ENCODE measurements around the gene SASH1.

Gene SASH1

GRCh38 chr6:148461986-148462577, 119.4 kb downstream of the SASH1 start:
- DNase-seq: no peak

DNA sequence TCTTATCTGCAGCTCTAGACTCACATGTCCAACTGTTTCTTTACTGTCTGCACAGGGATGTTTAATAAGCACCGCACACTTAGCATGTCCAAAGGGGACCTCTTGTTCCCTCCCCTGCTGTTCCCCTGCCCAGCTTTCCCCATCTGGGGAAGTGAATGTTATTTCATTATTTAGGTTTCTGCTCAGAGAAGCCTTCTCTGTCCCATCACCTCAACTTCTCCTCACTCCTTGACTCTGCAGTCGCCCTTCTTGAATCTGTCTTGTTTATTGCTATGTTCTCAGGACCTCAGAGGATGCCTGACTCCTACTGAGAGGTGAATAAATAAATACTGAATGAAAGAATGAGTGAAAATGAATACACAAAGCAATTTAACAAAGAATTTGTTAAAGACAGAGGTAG, 121.0 kb downstream of the SASH1 start:
- no peak for DNase-seq

DNA sequence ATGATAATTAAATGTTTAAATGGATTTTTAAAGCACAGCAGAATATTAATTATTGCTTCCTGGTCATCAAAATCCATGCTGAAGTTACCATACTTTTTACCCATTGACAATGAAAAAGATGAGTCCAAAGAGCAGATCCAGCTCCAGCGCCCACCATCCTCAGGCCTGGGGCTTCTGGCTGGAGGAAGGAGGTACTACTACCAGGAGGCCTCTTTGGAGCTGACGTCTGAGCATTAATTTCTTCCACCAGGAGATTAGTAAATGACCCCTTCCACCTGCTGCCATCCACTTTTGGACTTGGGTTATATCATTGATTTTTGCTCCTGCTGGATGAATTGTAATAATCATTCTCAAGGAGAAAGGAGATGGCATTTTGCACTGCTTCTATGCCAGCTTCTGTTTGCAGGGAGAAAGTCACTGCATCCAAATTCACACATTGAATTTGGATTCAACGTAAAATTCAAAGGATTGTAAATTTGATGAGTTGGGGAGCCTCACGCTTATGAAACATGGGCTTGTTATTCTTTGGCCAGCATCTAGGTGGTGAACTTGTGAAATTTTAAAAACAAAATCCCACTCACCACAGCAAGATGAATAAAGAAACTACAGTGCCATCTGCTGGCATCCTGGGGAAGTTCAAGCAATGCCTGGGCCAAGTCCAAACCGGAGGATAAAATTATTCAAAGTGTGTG, 121.8 kb downstream of the SASH1 start:
- DNase-seq: peak in 4 of 6 experiments; percentile 6 to 31 (median 12)

GRCh38 chr6:148465011-148465335, 122.3 kb downstream of the SASH1 start:
- no peak for DNase-seq

DNA sequence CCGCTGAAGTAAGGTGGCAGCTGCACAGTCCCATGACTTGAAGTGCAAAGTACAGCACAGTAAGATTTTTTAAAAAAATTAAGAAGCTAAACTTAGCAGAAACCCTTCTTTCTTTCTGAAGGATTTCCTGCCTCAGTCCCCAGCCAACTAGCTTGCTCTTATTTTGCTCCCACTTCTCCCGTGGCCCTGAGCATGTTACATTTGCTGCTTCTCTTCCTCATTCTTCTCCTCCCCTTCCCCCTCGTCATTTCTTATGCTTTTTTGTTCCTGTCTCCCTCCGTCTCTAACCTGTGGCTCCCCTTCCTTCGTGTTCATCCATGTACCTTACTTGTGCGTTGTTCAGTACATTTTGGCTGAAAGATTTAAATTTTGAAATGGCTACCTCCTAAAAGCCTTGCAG, 123.0 kb downstream of the SASH1 start:
- no peak for DNase-seq

DNA sequence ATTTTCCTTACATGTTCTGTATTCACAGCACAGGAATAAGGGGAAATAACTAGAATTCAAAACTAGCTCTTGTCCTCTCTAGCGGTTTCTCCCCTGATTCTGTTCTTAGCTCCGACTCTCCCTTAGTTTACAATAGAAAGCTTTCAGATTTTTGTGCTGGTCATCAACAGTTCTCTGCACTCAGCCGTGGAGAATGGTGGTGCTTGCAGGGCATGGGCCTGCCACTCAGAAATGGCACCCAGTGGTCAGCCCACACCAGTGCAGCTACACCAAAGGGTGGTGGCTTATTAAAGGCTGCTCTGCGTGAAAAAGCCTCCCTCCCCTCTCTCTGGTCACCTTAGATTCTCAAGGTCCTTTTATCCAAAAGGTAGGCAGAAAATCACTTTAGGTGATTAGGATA, 123.5 kb downstream of the SASH1 start:
- no peak for DNase-seq

DNA sequence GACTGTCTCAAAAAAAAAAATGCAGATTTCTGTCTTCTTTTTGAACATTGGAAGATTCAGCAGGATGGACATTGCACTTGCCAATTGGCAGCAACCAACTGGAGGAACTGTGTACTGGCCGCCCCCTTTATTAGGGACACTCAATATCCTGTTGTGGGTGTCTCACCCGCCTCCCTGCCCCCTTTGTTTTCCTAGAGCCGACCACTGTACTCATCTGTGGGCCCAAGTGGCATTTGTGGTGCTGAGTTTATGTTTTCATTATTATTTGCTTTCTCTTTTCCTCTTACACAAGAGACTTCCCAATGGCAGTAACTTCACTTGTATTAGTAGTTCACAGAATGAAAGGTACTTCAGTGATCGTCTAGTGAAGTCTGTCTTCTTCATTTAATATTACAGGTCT, 125.3 kb downstream of the SASH1 start:
- no peak for DNase-seq

GRCh38 chr6:148470156-148470555, 127.5 kb downstream of the SASH1 start:
- no peak for DNase-seq

DNA sequence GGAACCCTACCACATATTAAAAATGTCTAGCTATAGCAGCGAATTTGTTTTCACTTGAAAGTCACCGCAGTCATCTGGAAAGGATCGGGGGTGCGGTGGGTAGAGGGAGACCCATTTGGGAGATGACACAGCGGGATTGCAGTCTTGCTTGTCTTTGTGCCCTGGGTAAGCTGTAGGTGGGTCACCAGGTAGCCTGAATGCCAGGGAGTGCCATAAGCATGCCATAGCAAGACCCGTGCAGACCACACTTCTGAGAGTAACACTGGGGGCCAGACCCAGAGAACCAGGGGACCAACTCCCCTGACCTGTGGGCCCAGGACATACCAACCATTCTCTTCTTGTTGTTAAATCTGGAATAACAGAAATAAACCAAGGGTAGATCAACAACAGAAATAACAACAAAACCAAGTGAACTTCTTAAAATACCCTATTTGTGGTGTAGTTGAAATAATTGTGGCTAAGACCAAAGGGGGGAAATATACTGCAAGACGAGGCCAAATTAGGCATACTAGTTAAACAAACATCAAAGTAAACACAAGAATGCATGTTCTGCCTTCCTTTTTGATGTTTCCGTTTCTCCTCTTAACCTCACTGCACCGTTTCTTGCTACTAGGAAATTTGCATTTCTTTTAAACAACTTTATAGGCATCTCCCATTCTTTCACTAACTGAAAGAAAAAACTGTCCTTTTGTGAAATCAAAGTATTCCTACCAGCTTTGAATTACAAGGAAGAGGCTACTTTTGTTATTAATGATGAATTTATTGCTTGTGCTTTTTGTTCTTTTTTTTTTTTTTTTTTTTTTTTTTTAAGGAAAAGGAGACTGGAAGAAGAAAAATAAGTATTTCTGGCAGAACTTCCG, 128.2 kb downstream of the SASH1 start:
- DNase-seq: no peak

- DNase-seq: no peak
Measured at GRCh38 chr6:148471624-148472159, 129.1 kb downstream of the SASH1 start.

DNA sequence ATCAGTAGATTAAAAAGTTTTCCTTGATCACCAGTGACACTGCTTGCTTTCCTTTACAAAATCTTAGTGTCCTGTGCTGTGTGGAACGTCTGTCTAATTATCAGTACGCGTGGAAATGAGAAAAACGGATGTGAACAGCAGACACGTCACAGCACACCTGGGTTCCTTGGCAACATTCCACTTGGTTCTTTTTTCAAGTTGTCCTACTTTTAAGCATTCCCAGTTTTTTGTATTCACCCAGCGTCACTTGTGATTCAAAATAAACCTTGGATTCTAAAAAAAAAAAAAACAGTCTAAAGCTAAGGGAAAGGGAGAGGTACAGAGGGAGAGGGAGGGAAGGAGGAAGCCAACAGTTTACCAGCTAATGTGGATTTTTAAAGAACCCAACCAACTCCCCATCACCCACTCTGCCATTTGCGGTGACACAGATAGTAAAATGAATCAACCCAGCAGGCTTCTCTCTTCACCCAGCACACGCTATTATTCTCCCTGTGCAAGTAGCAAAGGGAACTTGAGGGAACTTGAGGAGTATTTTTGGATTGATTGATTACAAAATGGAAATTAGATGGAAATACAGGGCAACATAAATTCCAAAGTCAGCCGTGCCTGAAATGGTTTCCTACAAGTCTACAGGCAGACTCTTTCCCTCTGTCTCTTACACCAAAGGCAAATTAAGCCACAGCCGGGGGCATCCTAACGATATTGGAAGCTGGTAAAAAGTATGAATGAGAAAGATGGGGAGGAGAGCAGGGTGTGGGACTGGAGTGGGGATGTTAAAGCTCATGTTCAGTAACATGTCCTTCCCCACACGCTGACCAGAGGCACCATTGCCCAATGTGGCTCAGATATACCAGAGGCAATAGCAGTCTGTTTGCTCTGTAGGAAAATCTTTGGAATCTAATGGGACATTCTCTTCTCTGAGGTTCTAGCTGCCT, 129.8 kb downstream of the SASH1 start:
- DNase-seq: no peak

DNA sequence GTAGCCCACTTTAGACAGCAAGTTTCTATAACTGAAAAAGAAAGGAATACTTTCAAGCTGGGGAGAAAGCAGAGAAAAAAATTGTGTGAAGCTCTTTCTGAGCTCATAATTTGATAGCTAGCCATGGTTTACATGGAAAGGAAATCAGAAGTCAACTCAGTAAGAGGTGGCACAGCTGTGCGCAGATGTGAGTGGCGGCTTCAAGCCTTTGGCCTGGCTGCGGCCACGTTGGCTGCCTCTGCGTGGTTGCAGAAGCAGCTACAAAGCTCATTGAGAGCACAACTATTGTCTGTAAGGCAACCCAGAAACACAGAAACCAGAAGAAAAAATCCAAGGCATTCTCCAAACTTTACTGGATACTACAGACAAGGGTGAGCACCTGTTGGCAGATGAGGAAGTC, 136.9 kb downstream of the SASH1 start:
- no peak for DNase-seq

DNA sequence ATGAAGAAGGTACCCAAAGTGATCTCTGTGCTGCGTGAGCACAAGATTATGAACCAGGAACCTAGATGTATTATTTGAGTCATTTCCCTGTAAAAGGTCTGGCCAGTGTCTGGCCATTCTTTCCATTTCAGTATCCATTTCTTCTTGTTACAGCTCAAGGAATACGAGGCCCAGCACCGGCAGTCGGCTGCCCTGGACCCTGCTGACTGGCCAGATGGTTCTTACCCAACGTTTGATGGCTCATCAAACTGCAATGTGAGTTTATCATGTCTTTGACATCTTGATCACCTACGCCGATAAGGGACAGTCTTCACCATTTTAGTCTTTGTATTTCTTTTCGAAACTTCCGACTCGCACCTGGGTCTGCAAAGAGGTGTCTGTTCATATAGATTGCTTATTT, 144.8 kb downstream of the SASH1 start:
- no peak for DNase-seq

- no peak for DNase-seq
Measured at GRCh38 chr6:148491638-148492251, 149.1 kb downstream of the SASH1 start.

GRCh38 chr6:148492654-148493290, 150.1 kb downstream of the SASH1 start:
- DNase-seq: no peak

GRCh38 chr6:148493424-148493823, 150.8 kb downstream of the SASH1 start:
- DNase-seq: no peak

- no peak for DNase-seq
Measured at GRCh38 chr6:148494226-148494625, 151.6 kb downstream of the SASH1 start.

- no peak for DNase-seq
Measured at GRCh38 chr6:148495029-148495428, 152.4 kb downstream of the SASH1 start.

- DNase-seq: no peak
Measured at GRCh38 chr6:148497257-148497656, 154.6 kb downstream of the SASH1 start.

DNA sequence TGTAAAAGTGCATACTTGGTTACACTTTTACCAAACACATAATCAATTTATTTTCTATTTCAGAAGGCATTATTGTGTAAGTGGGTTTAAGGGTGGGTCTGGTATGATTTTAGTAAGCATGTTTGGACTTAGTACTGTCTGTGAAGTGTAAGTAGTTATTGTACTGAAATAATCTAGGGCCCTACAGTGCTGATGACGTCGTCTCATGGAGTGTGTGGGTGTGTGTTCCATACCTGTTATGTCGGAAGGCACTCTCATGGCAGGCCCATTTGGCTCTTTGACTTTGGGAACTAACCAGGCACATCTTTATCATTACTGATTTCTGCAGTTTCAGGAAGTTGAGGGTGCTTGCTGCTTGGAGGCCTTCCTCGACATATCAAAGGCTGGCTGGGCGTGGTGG, 155.1 kb downstream of the SASH1 start:
- DNase-seq: no peak

DNA sequence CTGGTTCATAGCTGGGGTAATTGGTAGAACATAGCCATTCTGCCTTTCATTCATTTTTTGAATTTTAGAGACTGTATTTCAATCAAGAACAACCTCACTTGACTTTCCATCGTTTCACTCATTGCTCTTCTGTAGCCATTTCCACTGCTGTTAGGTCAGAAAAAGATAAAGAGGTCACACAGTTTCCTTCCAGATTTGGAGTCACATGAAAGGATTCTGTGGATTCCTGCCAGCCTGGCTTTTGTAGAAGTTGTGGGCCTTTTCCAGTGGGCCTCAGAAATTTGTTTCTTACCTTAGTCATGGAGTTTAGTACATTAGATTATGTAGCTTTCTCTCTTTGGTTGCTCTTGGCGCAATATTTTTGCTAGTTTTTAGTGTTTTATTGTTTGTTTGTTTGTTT, 157.8 kb downstream of the SASH1 start:
- DNase-seq: no peak

DNA sequence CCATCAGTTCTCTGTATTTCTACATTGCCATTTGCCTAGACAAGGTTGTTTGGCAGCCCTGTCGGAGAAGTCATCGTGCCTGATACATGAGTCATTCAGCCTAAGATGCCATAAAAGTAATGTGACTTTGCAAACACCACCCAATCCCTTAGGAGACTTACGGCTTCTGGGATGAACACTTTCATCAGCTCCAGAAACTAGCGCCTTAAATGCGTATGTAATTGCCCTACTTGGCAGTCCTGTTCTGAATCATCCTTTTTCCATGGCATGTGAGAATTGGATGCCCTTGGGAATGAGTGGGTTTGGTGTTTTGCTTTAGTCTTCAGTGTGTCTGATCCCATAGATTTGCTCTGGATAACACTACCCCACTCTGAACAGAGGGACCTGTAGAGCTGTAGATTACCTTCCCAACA, 158.5 kb downstream of the SASH1 start:
- DNase-seq: no peak
